ENCODE measurements around the gene AK8.

The AK8 gene

DNA sequence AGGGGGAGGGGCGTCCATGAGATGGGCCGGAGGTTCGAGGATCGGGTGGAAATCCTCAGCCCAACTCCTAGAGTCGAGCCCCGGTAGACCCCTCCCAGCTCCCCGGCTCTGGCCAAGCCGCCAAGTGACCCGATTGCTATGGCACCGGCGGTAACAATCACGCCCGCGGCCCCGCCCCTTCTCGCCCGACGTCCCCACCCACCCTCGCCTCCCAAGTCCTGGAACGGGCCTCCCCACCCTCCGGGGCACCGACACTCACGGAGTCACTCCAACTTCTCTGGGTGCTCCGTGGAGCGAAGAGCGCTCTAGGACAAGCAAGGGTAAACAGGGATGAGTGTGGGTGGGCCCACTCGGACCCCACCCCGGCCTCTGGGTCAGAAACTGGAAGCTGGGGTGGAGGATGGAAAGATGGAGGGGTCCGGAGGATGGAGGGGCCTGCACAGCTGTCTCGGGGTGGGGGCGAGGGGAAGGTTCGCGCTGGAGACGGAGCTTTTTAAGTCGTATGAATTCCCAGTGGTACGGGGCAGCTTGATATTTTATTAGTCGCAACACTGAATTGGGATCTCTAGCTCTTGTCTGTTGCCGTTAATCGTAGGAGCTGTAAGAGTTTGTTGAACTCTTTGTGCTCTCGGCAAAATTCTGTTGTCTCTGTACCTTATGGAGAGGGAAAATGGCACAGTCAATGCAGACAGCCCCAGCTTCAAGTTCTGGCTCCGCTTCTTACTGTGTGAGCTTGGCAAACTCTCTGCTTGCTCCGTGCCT, 792 bp upstream of the AK8 start, which contains the start of gene SPACA9:
Gene SPACA9, plus strand, starts transcription at position 204 of the 762 bp plus-strand sequence. CDS start 5,050 bp downstream, outside the sequence.
- DNase-seq: peak; percentile 63
- H3K36me3 ChIP-seq: no peaks in the 10 kb centered on the region; the same call in 1 of the 2 replicates
- H3K9me3 ChIP-seq: no peaks in the 10 kb centered on the region
- TF ChIP-seq, protein P1, sequence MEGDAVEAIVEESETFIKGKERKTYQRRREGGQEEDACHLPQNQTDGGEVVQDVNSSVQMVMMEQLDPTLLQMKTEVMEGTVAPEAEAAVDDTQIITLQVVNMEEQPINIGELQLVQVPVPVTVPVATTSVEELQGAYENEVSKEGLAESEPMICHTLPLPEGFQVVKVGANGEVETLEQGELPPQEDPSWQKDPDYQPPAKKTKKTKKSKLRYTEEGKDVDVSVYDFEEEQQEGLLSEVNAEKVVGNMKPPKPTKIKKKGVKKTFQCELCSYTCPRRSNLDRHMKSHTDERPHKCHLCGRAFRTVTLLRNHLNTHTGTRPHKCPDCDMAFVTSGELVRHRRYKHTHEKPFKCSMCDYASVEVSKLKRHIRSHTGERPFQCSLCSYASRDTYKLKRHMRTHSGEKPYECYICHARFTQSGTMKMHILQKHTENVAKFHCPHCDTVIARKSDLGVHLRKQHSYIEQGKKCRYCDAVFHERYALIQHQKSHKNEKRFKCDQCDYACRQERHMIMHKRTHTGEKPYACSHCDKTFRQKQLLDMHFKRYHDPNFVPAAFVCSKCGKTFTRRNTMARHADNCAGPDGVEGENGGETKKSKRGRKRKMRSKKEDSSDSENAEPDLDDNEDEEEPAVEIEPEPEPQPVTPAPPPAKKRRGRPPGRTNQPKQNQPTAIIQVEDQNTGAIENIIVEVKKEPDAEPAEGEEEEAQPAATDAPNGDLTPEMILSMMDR (IDR thresholded peaks at IDR 0.05; ENCODE audit: low read depth, low read length): no peak
- H3K27me3 ChIP-seq: no peaks in the 10 kb centered on the region
- peak within 1 kb of the TSS; percentile 99 for H3K4me3 ChIP-seq (ENCODE audit: low read depth, low read length)
- H3K4me1 ChIP-seq: no peaks in the 10 kb centered on the region

DNA sequence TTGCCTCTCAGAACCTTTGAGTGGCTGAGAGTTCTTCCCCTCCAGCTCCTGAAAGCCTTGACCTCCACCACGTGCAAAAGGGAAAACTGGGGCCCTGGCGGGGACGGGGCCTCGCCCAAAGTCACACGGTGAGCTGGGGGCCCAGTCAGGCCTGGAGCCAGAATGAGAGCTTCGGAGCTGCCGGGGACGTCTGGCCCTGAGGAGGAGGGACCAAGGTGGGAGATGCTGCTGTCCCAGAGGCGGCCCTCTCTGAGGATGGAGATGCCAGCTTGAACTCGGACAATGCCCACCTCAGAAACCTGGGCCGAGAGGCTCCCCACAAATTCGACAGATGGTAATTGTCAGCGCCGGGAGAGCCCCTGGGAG, 643 bp downstream of the AK8 start:
- H3K27me3 ChIP-seq: no peaks in the 10 kb centered on the region
- no peak for DNase-seq
- H3K4me1 ChIP-seq: no peaks in the 10 kb centered on the region
- peak overlapping the region; percentile 99 for H3K4me3 ChIP-seq (ENCODE audit: low read depth, low read length)
- no peaks in the 10 kb centered on the region for H3K9me3 ChIP-seq
- H3K36me3 ChIP-seq: no peaks in the 10 kb centered on the region; the same call in 1 of the 2 replicates
- TF ChIP-seq, protein P1 (IDR thresholded peaks at IDR 0.05; ENCODE audit: low read depth, low read length): no peak

DNA sequence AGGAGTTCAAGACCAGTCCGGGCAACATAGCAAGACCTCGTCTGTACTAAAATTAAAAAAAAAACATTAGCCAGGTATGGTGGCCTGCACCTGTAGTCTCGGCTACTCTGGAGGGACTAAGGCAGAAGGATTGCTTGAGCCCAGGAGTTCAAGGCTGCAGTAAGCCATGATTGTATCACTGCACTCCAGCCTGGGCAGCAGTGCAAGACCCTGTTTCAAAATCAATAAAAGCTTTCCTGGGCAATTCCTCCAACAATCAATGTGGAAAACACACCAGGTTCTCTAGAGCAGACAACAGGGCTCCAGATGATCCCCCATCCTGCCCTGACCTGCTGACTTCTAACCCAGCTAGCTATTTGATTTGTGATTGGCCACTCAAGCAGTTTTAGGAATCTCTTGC, 1.2 kb downstream of the AK8 start:
- Histone ChIP-seq H3K4me1 (no peaks in the 10 kb centered on the region), H3K27me3 (no peaks in the 10 kb centered on the region), H3K4me3 (ENCODE audit: low read depth, low read length) (no peak overlapping the region), H3K9me3 (no peaks in the 10 kb centered on the region), H3K36me3 (no peaks in the 10 kb centered on the region; the same call in 1 of the 2 replicates)
- TF ChIP-seq, protein P1 (IDR thresholded peaks at IDR 0.05; ENCODE audit: low read depth, low read length): no peak
- DNase-seq: no peak

DNA sequence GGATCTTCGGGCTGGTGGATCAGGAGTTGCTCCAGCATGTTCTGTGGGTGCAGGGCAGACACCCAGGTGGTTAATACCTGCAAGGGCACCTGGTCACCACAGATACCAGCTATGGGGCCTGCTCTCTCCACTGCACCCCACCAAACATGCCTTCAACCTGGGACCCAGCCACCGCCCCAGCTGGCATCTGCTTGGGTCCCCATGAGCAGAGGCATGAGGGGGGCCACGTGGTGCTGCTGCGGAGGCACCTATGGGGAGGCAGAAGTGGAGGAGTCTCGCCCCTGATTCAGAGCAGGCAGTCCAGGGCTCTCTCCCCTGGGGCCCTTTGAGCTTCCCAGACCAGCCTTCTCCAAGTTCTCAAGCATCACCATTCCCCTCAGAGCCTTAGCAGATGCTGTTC, 2.9 kb downstream of the AK8 start:
- DNase-seq: no peak
- Histone ChIP-seq H3K9me3 (no peaks in the 10 kb centered on the region), H3K27me3 (no peaks in the 10 kb centered on the region), H3K4me3 (ENCODE audit: low read depth, low read length) (no peak overlapping the region), H3K4me1 (no peaks in the 10 kb centered on the region), H3K36me3 (no peaks in the 10 kb centered on the region; the same call in 1 of the 2 replicates)
- TF ChIP-seq, protein P1 (IDR thresholded peaks at IDR 0.05; ENCODE audit: low read depth, low read length): no peak

DNA sequence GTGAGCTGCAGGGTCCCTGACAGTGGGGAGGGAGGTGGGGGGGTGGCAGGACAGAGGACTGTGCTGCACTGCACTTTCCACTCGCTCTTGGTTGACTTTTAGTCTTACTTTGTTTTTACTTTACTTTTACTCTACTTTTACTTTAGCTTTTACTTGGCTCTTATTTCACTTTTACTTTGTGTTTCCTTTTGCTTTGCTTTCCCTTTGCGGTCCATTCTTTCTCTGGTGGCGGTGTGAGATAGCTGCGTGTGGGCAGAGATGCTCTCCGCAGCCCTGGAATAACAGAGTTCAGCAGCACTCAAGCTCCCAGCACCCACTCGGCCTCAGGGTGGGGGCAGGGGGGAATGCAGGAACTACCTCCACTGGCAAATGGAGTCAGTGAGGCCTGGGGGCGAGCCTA, 4.7 kb downstream of the AK8 start:
- H3K4me3 ChIP-seq (ENCODE audit: low read depth, low read length): no peak overlapping the region
- TF ChIP-seq, protein P1 (IDR thresholded peaks at IDR 0.05; ENCODE audit: low read depth, low read length): no peak
- no peak for DNase-seq

DNA sequence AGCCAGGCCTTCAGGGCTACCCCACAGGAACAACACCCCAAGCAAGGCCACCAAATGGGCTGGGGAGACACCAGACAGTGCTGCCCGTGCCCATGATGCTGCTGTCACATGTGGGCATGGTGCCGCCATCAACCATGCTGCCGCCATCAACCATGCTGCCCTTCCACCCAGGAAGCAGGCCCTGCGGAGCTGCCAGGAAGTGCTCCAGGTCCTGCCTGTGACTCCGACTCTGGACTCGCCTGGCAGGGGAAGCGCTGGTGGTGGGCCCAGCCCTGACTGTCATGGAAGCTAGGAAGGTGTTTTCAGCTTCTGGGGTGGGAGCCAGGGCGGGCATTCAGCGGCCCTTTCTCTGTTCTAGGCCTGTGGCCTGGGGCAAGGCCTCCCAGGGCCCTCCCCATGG, 8.8 kb downstream of the AK8 start:
- TF ChIP-seq, protein P1 (IDR thresholded peaks at IDR 0.05; ENCODE audit: low read depth, low read length): no peak
- Histone ChIP-seq H3K36me3 (no peaks in the 10 kb centered on the region), H3K27me3 (no peaks in the 10 kb centered on the region), H3K4me1 (no peaks in the 10 kb centered on the region), H3K9me3 (no peaks in the 10 kb centered on the region), H3K4me3 (ENCODE audit: low read depth, low read length) (no peak overlapping the region)
- DNase-seq: no peak

More for the DNA sequence above, 4.7 kb downstream of the AK8 start:
- Histone ChIP-seq H3K36me3 (no peaks in the 10 kb centered on the region; the same call in 1 of the 2 replicates), H3K27me3 (no peaks in the 10 kb centered on the region), H3K9me3 (no peaks in the 10 kb centered on the region), H3K4me1 (no peaks in the 10 kb centered on the region)
